ENCODE data around the gene KIF5A. TPM values are rescaled to one million over a fixed set of nuclear protein-coding genes. Genes with fewer than 3 reads are reported as not detected.

The KIF5A gene
- total and polyA plus RNA-seq, 2 of the 13 experiments (the other 11 are each of a cell fraction or from before 2014, with no cell fraction given), result 1.6 to 11.9 TPM

DNA sequence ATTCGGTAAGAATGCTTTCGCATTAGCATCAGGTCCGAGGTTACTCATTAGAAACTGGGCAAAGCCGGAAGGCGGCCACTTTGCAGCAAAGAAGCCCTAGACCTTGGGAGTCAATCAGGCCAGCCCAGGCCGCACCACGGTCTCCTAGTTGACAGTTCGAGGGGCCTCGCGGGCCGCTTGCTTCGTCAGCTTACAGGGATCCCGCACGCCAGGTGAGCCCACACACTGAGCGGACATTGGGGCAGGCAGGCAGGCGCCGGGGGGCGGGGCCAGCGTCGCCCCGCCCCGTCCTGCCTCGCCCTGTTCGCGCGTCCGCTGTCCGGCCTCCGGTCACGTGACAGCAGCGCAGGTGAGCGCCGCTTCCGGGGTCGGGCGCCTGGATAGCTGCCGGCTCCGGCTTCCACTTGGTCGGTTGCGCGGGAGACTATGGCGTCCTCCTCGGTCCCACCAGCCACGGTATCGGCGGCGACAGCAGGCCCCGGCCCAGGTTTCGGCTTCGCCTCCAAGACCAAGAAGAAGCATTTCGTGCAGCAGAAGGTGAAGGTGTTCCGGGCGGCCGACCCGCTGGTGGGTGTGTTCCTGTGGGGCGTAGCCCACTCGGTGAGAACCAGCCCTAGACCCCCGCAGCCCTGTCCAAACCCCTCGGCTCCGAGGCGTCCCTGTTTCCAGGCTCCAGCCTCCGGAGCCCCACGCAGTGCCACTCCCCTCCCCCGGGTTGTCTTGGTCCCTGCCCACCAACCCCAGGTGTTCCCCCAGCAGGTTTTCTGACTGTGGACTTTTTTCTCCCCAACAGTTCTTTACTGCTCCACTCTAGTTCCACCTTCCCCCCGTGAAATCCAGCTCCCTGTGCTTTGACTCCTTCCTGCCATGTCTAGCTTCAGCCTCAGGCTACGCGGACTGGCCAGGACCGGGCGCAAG lies 41.3 kb downstream of the KIF5A start, which contains the start of gene PIP4K2C (continued):
- TF ChIP-seq, protein P1, sequence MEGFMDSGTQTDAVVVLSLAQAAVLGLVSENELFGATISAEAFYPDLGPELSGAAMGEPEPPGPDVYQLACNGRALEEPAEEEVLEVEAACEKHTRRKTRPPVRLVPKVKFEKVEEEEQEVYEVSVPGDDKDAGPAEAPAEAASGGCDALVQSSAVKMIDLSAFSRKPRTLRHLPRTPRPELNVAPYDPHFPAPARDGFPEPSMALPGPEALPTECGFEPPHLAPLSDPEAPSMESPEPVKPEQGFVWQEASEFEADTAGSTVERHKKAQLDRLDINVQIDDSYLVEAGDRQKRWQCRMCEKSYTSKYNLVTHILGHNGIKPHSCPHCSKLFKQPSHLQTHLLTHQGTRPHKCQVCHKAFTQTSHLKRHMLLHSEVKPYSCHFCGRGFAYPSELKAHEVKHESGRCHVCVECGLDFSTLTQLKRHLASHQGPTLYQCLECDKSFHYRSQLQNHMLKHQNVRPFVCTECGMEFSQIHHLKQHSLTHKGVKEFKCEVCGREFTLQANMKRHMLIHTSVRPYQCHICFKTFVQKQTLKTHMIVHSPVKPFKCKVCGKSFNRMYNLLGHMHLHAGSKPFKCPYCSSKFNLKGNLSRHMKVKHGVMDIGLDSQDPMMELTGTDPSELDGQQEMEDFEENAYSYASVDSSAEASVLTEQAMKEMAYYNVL (CRISPR knock-in tag; IDR thresholded peaks at IDR 0.05; ENCODE audit: borderline replicate concordance), result 0 out of 2 replicates have a peak, but pooled peaks have one; percentile 44
- TF ChIP-seq, protein P2, sequence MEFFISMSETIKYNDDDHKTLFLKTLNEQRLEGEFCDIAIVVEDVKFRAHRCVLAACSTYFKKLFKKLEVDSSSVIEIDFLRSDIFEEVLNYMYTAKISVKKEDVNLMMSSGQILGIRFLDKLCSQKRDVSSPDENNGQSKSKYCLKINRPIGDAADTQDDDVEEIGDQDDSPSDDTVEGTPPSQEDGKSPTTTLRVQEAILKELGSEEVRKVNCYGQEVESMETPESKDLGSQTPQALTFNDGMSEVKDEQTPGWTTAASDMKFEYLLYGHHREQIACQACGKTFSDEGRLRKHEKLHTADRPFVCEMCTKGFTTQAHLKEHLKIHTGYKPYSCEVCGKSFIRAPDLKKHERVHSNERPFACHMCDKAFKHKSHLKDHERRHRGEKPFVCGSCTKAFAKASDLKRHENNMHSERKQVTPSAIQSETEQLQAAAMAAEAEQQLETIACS (CRISPR knock-in tag; IDR thresholded peaks at IDR 0.05), result no peak
- TF ChIP-seq LCORL (IDR thresholded peaks at IDR 0.05) (0 out of 2 replicates have a peak, but pooled peaks have one; percentile 19), LCORL (CRISPR knock-in tag; IDR thresholded peaks at IDR 0.05) (peak; percentile 11; the same call in 1 of the 2 replicates), DR1 (CRISPR knock-in tag; IDR thresholded peaks at IDR 0.05) (peak; percentile 22; the same call in 1 of the 2 replicates), ZNF672 (CRISPR knock-in tag; IDR thresholded peaks at IDR 0.05) (no peak), SP5 (CRISPR knock-in tag; IDR thresholded peaks at IDR 0.05; ENCODE audit: borderline replicate concordance, low read depth) (no peak), ZNF552 (CRISPR knock-in tag; IDR thresholded peaks at IDR 0.05; ENCODE audit: borderline replicate concordance) (no peak), RORA (CRISPR knock-in tag; IDR thresholded peaks at IDR 0.05) (no peak), HNRNPH1 (optimal IDR thresholded peaks at IDR 0.05; ENCODE audit: low read depth, low read length) (no peak), ZFP62 (CRISPR knock-in tag; IDR thresholded peaks at IDR 0.05) (no peak), NONO (IDR thresholded peaks at IDR 0.05) (no peak), NONO (CRISPR knock-in tag; conservative IDR thresholded peaks at IDR 0.05) (peak; percentile 38; the same call in 1 of the 2 replicates)
- TF ChIP-seq, protein P3, sequence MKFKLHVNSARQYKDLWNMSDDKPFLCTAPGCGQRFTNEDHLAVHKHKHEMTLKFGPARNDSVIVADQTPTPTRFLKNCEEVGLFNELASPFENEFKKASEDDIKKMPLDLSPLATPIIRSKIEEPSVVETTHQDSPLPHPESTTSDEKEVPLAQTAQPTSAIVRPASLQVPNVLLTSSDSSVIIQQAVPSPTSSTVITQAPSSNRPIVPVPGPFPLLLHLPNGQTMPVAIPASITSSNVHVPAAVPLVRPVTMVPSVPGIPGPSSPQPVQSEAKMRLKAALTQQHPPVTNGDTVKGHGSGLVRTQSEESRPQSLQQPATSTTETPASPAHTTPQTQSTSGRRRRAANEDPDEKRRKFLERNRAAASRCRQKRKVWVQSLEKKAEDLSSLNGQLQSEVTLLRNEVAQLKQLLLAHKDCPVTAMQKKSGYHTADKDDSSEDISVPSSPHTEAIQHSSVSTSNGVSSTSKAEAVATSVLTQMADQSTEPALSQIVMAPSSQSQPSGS (CRISPR knock-in tag; IDR thresholded peaks at IDR 0.05), result no peak; the same call in 1 of the 2 replicates
- TF ChIP-seq, protein P4, sequence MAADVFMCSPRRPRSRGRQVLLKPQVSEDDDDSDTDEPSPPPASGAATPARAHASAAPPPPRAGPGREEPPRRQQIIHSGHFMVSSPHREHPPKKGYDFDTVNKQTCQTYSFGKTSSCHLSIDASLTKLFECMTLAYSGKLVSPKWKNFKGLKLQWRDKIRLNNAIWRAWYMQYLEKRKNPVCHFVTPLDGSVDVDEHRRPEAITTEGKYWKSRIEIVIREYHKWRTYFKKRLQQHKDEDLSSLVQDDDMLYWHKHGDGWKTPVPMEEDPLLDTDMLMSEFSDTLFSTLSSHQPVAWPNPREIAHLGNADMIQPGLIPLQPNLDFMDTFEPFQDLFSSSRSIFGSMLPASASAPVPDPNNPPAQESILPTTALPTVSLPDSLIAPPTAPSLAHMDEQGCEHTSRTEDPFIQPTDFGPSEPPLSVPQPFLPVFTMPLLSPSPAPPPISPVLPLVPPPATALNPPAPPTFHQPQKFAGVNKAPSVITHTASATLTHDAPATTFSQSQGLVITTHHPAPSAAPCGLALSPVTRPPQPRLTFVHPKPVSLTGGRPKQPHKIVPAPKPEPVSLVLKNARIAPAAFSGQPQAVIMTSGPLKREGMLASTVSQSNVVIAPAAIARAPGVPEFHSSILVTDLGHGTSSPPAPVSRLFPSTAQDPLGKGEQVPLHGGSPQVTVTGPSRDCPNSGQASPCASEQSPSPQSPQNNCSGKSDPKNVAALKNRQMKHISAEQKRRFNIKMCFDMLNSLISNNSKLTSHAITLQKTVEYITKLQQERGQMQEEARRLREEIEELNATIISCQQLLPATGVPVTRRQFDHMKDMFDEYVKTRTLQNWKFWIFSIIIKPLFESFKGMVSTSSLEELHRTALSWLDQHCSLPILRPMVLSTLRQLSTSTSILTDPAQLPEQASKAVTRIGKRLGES (CRISPR knock-in tag; IDR thresholded peaks at IDR 0.05; ENCODE audit: borderline replicate concordance), result no peak
- TF ChIP-seq, protein P5, sequence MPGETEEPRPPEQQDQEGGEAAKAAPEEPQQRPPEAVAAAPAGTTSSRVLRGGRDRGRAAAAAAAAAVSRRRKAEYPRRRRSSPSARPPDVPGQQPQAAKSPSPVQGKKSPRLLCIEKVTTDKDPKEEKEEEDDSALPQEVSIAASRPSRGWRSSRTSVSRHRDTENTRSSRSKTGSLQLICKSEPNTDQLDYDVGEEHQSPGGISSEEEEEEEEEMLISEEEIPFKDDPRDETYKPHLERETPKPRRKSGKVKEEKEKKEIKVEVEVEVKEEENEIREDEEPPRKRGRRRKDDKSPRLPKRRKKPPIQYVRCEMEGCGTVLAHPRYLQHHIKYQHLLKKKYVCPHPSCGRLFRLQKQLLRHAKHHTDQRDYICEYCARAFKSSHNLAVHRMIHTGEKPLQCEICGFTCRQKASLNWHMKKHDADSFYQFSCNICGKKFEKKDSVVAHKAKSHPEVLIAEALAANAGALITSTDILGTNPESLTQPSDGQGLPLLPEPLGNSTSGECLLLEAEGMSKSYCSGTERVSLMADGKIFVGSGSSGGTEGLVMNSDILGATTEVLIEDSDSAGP (CRISPR knock-in tag; IDR thresholded peaks at IDR 0.05; ENCODE audit: borderline replicate concordance), result no peak; the same call in 1 of the 2 replicates
- TF ChIP-seq, protein P6, sequence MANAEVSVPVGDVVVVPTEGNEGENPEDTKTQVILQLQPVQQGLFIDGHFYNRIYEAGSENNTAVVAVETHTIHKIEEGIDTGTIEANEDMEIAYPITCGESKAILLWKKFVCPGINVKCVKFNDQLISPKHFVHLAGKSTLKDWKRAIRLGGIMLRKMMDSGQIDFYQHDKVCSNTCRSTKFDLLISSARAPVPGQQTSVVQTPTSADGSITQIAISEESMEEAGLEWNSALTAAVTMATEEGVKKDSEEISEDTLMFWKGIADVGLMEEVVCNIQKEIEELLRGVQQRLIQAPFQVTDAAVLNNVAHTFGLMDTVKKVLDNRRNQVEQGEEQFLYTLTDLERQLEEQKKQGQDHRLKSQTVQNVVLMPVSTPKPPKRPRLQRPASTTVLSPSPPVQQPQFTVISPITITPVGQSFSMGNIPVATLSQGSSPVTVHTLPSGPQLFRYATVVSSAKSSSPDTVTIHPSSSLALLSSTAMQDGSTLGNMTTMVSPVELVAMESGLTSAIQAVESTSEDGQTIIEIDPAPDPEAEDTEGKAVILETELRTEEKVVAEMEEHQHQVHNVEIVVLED (CRISPR knock-in tag; IDR thresholded peaks at IDR 0.05; ENCODE audit: borderline replicate concordance), result peak; percentile 77; the same call in 1 of the 2 replicates
